ENCODE measurements around the gene PRKCZ. TPM values are rescaled to one million over a fixed set of nuclear protein-coding genes. Genes with fewer than 3 reads are reported as not detected.

Gene PRKCZ
- total RNA-seq, 1 experiment from 2014 or later = 56.8 TPM

DNA sequence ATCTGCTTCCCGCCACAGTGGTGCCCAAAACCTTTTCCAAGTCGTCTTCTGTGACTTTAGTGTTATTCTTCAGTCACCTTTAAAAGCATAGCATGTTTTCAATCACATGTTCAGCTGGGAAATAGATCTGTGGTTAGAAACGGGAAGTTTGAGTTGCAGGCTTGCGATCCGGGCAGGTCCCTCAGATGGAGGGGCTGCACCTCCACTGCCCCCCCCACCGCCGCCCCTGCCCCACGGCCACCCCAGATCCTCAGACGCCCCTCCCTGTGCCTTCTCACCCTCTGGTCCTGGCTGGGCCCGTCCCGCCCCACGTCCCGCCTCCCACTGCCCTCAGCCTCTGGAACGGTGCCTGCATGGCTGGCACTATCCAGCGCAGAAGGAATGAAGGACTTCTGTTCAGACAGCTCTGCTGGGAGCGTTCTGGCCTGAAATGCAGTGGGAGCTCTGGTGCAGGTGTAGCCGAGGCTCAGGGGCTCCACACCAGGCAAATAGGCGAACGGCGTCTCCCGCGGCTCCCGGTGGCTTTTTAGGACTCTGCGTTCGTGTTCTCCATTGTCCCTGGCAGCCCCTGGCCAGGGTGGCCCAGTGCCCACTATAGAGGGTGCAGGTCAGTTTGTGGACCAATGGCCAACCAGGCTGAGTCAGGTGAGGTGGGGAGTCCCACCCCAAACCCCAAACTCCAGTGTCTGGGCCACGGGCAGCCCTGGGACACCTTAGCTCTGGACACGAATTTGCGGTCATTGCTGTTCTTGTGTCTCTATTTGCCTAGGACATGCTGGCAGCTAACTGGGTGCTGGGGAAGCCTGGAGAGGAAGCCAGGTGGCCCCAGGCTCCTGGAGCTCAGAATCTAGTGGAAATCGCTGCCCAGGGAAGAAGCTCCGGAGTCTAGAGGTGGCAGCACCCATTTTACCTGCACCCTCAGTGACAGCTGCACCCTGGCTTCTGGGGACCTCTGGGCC, 77.3 kb downstream of the PRKCZ start:
- Histone ChIP-seq H3K9me2 (replicated peaks; ENCODE audit: low read length) (no peaks in the 10 kb centered on the region), H3K79me2 (ENCODE audit: low read length) (no peaks in the 10 kb centered on the region), H2AFZ (ENCODE audit: low read length) (no peak overlapping the region), H3K9me3 (ENCODE audit: low read length) (no peaks in the 10 kb centered on the region), H3K9ac (ENCODE audit: low read length) (no peak overlapping the region), H3K27ac (ENCODE audit: low read length) (no peak overlapping the region), H3K4me3 (ENCODE audit: low read length) (no peak overlapping the region), H4K20me1 (ENCODE audit: low read length) (no peaks in the 10 kb centered on the region), H3F3A (ENCODE audit: low read length, unreplicated experiment) (no peaks in the 10 kb centered on the region), H3K36me3 (ENCODE audit: low read depth, low read length) (no peaks in the 10 kb centered on the region), H3K27me3 (ENCODE audit: low read length) (no peaks in the 10 kb centered on the region), H3K4me2 (ENCODE audit: low read length) (no peak overlapping the region), H3K4me1 (ENCODE audit: insufficient read depth, low read length) (peaks cover 6% of the 10 kb centered on the region)
- TF ChIP-seq EZH2phosphoT487 (IDR thresholded peaks at IDR 0.05; ENCODE audit: borderline replicate concordance, low read length) = no peak
- no peak for DNase-seq
- CTCF ChIA-PET = no interaction called here
- BruUV-seq (replicated peaks) = no TSS peak
- intact Hi-C loops (cut with micrococcal nuclease) = no loop called here
- POLR2A ChIA-PET (ENCODE audit: unreplicated experiment) = no interaction called here
- no peak for ATAC-seq

DNA sequence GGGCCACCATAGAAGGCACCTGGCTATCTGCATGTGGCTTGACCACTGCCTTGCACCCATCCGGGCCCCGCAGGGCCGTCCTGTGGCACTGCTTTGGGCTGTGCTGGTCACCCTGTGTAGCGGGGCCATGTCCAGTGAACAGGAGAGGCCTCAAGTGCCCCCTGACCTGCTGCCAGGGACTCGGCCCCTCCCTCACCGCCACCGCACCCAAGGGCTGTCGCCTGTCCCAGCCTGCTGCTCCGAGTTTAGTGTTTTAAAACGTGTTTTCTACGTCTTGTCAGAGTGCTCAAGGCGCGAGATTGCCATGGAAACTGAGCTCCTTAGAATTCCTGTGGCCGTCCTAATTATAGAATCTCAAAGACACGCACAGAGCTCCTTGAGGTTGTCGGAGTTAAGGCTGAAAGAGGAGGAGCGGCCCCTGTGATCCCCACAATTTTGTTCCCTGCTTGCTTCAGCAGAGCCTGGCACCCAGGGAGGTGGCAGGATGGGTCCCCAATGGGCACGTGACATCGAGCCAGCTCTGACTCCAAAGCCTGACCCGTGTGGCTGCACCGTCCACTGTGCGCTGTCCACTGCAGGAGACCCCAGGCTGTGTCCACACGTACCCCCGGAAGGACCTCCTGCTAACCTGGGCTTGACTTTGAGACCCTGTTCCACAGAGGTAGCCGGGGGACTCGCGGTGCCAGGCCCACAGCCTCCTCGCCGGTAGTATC, 78.1 kb downstream of the PRKCZ start:
- no peak for DNase-seq
- POLR2A ChIA-PET (ENCODE audit: unreplicated experiment) = no interaction called here
- H3K4me2 ChIP-seq (ENCODE audit: low read length) = no peak overlapping the region
- no peak overlapping the region for H3K4me3 ChIP-seq (ENCODE audit: low read length)
- no peaks in the 10 kb centered on the region for H3K9me2 ChIP-seq (replicated peaks; ENCODE audit: low read length)
- H2AFZ ChIP-seq (ENCODE audit: low read length) = no peak overlapping the region
- H3K79me2 ChIP-seq (ENCODE audit: low read length) = no peaks in the 10 kb centered on the region
- no peak overlapping the region for H3K27ac ChIP-seq (ENCODE audit: low read length)
- H3K4me1 ChIP-seq (ENCODE audit: insufficient read depth, low read length) = peaks cover 11% of the 10 kb centered on the region
- BruUV-seq (replicated peaks) = no TSS peak
- no peak for ATAC-seq
- intact Hi-C loops (cut with micrococcal nuclease) = no loop called here
- H3K36me3 ChIP-seq (ENCODE audit: low read depth, low read length) = no peaks in the 10 kb centered on the region
- TF ChIP-seq, protein P1, sequence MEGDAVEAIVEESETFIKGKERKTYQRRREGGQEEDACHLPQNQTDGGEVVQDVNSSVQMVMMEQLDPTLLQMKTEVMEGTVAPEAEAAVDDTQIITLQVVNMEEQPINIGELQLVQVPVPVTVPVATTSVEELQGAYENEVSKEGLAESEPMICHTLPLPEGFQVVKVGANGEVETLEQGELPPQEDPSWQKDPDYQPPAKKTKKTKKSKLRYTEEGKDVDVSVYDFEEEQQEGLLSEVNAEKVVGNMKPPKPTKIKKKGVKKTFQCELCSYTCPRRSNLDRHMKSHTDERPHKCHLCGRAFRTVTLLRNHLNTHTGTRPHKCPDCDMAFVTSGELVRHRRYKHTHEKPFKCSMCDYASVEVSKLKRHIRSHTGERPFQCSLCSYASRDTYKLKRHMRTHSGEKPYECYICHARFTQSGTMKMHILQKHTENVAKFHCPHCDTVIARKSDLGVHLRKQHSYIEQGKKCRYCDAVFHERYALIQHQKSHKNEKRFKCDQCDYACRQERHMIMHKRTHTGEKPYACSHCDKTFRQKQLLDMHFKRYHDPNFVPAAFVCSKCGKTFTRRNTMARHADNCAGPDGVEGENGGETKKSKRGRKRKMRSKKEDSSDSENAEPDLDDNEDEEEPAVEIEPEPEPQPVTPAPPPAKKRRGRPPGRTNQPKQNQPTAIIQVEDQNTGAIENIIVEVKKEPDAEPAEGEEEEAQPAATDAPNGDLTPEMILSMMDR (conservative IDR thresholded peaks at IDR 0.05; ENCODE audit: low read depth, low read length) = no peak
- TF ChIP-seq EZH2 (IDR thresholded peaks at IDR 0.05; ENCODE audit: low read length, unreplicated experiment) (no peak), EZH2phosphoT487 (IDR thresholded peaks at IDR 0.05; ENCODE audit: borderline replicate concordance, low read length) (no peak)
- no peaks in the 10 kb centered on the region for H4K20me1 ChIP-seq (ENCODE audit: low read length)
- no peaks in the 10 kb centered on the region for H3K9me3 ChIP-seq (ENCODE audit: low read length)
- no peaks in the 10 kb centered on the region for H3F3A ChIP-seq (ENCODE audit: low read length, unreplicated experiment)
- no peaks in the 10 kb centered on the region for H3K27me3 ChIP-seq (ENCODE audit: low read length)
- CTCF ChIA-PET = no interaction called here
- H3K9ac ChIP-seq (ENCODE audit: low read length) = no peak overlapping the region

DNA sequence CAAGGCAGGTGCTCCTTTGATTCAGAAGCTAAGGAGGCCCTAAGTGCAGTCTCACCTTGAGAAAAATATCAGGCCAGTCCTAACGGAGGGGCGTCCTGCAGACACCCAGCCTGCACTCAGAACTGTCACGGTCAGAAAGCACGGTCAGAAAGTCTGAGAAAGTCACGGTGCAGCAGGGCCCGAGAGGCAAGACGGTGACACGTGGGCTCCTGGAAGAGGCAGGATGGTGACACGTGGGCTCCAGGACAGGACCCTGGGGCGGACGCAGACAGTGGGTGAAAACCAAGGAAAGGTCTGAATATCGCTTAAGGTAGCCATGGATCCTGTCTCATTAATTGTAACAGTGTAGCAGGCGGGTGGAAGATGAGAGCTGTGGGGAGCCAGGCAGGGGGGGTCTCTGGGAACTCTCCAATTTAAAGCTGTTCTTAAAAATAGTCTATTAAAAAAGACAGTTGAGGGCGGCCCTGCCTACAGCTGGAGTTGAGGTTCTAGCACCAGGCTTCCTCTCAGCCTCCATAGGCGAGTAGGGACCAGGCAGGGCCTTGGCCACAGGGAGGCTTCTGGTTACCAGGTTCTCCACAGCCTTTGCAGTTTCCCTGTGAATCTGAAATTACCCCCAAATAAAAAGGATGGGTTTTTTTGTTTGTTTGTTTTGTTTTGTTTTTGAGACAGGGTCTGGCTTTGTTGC, 79.2 kb downstream of the PRKCZ start:
- no peak overlapping the region for H3K4me3 ChIP-seq (ENCODE audit: low read length)
- TF ChIP-seq EZH2 (IDR thresholded peaks at IDR 0.05; ENCODE audit: low read length, unreplicated experiment) (no peak), EZH2phosphoT487 (IDR thresholded peaks at IDR 0.05; ENCODE audit: borderline replicate concordance, low read length) (no peak)
- TF ChIP-seq, protein P1 (conservative IDR thresholded peaks at IDR 0.05; ENCODE audit: low read depth, low read length) = no peak
- no peak overlapping the region for H3K4me2 ChIP-seq (ENCODE audit: low read length)
- no peaks in the 10 kb centered on the region for H3K36me3 ChIP-seq (ENCODE audit: low read depth, low read length)
- no peak overlapping the region for H2AFZ ChIP-seq (ENCODE audit: low read length)
- no peaks in the 10 kb centered on the region for H3K79me2 ChIP-seq (ENCODE audit: low read length)
- peaks cover 16% of the 10 kb centered on the region for H3K4me1 ChIP-seq (ENCODE audit: insufficient read depth, low read length)
- H3K9me2 ChIP-seq (replicated peaks; ENCODE audit: low read length) = no peaks in the 10 kb centered on the region
- no peak overlapping the region for H3K27ac ChIP-seq (ENCODE audit: low read length)
- no peak overlapping the region for H3K9ac ChIP-seq (ENCODE audit: low read length)
- no peaks in the 10 kb centered on the region for H3K27me3 ChIP-seq (ENCODE audit: low read length)
- ChIA-PET POLR2A (ENCODE audit: unreplicated experiment) (no interaction called here), CTCF (no interaction called here)
- no peaks in the 10 kb centered on the region for H4K20me1 ChIP-seq (ENCODE audit: low read length)
- intact Hi-C loops (cut with micrococcal nuclease) = no loop called here
- BruUV-seq (replicated peaks) = no TSS peak
- no peaks in the 10 kb centered on the region for H3K9me3 ChIP-seq (ENCODE audit: low read length)
- DNase-seq = no peak
- H3F3A ChIP-seq (ENCODE audit: low read length, unreplicated experiment) = no peaks in the 10 kb centered on the region
- no peak for ATAC-seq

Measured in PC-3 (cell line).